ENCODE results near the gene ARG2. TPM values are rescaled to one million over a fixed set of nuclear protein-coding genes. Genes with fewer than 3 reads are reported as not detected.

The ARG2 gene
- total and polyA plus RNA-seq, 2 experiments from 2014 or later = 5.6 to 6.3 TPM

- no peak overlapping the region for H3K4me3 ChIP-seq
- no peak overlapping the region for H3K9ac ChIP-seq
- no peaks in the 10 kb centered on the region for H3K36me3 ChIP-seq (ENCODE audit: low read depth)
- no peak overlapping the region for H3K4me2 ChIP-seq (ENCODE audit: unreplicated experiment)
- no peaks in the 10 kb centered on the region for H3K9me2 ChIP-seq (ENCODE audit: insufficient read depth)
- 87 to 89% methylated on average over 5 of the region's 5 CpGs for WGBS, 2 experiments (ENCODE audit: low coverage in 1 of 2, low lambda C conversion rate in 2 of 2, missing lambda C conversion rate in 2 of 2)
- no peak for TF ChIP-seq EZH2 (IDR thresholded peaks at IDR 0.05; ENCODE audit: insufficient read depth, poor library complexity, severe bottlenecking)
- no peak for TF ChIP-seq EZH2phosphoT487 (IDR thresholded peaks at IDR 0.05; ENCODE audit: insufficient read depth, low read depth)
- no peaks in the 10 kb centered on the region for H4K20me1 ChIP-seq (ENCODE audit: insufficient read depth)
- H3K27ac ChIP-seq = no peak overlapping the region
- H3K27me3 ChIP-seq (replicated peaks; ENCODE audit: insufficient read depth) = no peaks in the 10 kb centered on the region
- no peaks in the 10 kb centered on the region for H3K79me2 ChIP-seq (ENCODE audit: insufficient read depth)
- DNase-seq = no peak
- no peaks in the 10 kb centered on the region for H3K9me3 ChIP-seq (ENCODE audit: low read depth)
- peaks cover 6% of the 10 kb centered on the region; the same call in 1 of the 2 replicates for H3K4me1 ChIP-seq (ENCODE audit: insufficient read depth)
- no peaks in the 10 kb centered on the region for H3F3A ChIP-seq (ENCODE audit: insufficient read depth)
- in situ Hi-C loops (cut with MboI) = no loop called here
- H2AFZ ChIP-seq = no peak overlapping the region
These were observed 13.9 kb downstream of the ARG2 start for GRCh38 chr14:67633451-67634147.

- peaks cover 6% of the 10 kb centered on the region; the same call in 1 of the 2 replicates for H3K4me1 ChIP-seq (ENCODE audit: insufficient read depth)
- H3F3A ChIP-seq (ENCODE audit: insufficient read depth) = no peaks in the 10 kb centered on the region
- no peaks in the 10 kb centered on the region for H3K79me2 ChIP-seq (ENCODE audit: insufficient read depth)
- in situ Hi-C loops (cut with MboI) = no loop called here
- H3K4me2 ChIP-seq (ENCODE audit: unreplicated experiment) = no peak overlapping the region
- H3K9ac ChIP-seq = no peak overlapping the region
- no peaks in the 10 kb centered on the region for H4K20me1 ChIP-seq (ENCODE audit: insufficient read depth)
- H3K9me3 ChIP-seq (ENCODE audit: low read depth) = no peaks in the 10 kb centered on the region
- no peaks in the 10 kb centered on the region for H3K27me3 ChIP-seq (replicated peaks; ENCODE audit: insufficient read depth)
- H2AFZ ChIP-seq = peak overlapping the region; percentile 42
- H3K9me2 ChIP-seq (ENCODE audit: insufficient read depth) = no peaks in the 10 kb centered on the region
- H3K4me3 ChIP-seq = no peak overlapping the region
- WGBS, 2 experiments (ENCODE audit: low coverage in 1 of 2, low lambda C conversion rate in 2 of 2, missing lambda C conversion rate in 2 of 2) = 70 to 79% methylated on average over 3 of the region's 3 CpGs
- no peak for TF ChIP-seq EZH2 (IDR thresholded peaks at IDR 0.05; ENCODE audit: insufficient read depth, poor library complexity, severe bottlenecking)
- no peak for TF ChIP-seq EZH2phosphoT487 (IDR thresholded peaks at IDR 0.05; ENCODE audit: insufficient read depth, low read depth)
- DNase-seq = peak; percentile 55
- peak overlapping the region; percentile 38 for H3K27ac ChIP-seq
- no peaks in the 10 kb centered on the region for H3K36me3 ChIP-seq (ENCODE audit: low read depth)
These were observed 16.7 kb downstream of the ARG2 start for GRCh38 chr14:67636361-67636919.

- Histone ChIP-seq H3K36me3 (ENCODE audit: low read depth) (no peaks in the 10 kb centered on the region), H3K9me2 (ENCODE audit: insufficient read depth) (no peaks in the 10 kb centered on the region), H3K27ac (no peak overlapping the region), H2AFZ (no peak overlapping the region), H3F3A (ENCODE audit: insufficient read depth) (no peaks in the 10 kb centered on the region), H3K27me3 (replicated peaks; ENCODE audit: insufficient read depth) (no peaks in the 10 kb centered on the region), H3K4me2 (ENCODE audit: unreplicated experiment) (no peak overlapping the region), H3K9ac (no peak overlapping the region), H3K79me2 (ENCODE audit: insufficient read depth) (no peaks in the 10 kb centered on the region), H3K4me1 (ENCODE audit: insufficient read depth) (peaks cover 6% of the 10 kb centered on the region; the same call in 1 of the 2 replicates), H3K9me3 (ENCODE audit: low read depth) (no peaks in the 10 kb centered on the region), H3K4me3 (no peak overlapping the region), H4K20me1 (ENCODE audit: insufficient read depth) (no peaks in the 10 kb centered on the region)
- WGBS, 2 experiments (ENCODE audit: low coverage in 1 of 2, low lambda C conversion rate in 2 of 2, missing lambda C conversion rate in 2 of 2) = 97 to 100% methylated on average over 3 of the region's 3 CpGs
- in situ Hi-C loops (cut with MboI) = no loop called here
- TF ChIP-seq EZH2 (IDR thresholded peaks at IDR 0.05; ENCODE audit: insufficient read depth, poor library complexity, severe bottlenecking) (no peak), EZH2phosphoT487 (IDR thresholded peaks at IDR 0.05; ENCODE audit: insufficient read depth, low read depth) (no peak)
- no peak for DNase-seq
These were observed 18.9 kb downstream of the ARG2 start for GRCh38 chr14:67638642-67639041.

GRCh38 chr14:67641480-67641879 lies 21.8 kb downstream of the ARG2 start:
- 95 to 97% methylated on average over 1 of the region's 1 CpG for WGBS, 2 experiments (ENCODE audit: low coverage in 1 of 2, low lambda C conversion rate in 2 of 2, missing lambda C conversion rate in 2 of 2)
- Histone ChIP-seq H3K9me2 (ENCODE audit: insufficient read depth) (no peaks in the 10 kb centered on the region), H3K9me3 (ENCODE audit: low read depth) (no peaks in the 10 kb centered on the region), H2AFZ (no peak overlapping the region), H3K4me1 (ENCODE audit: insufficient read depth) (peaks cover 2% of the 10 kb centered on the region; the same call in 1 of the 2 replicates), H3F3A (ENCODE audit: insufficient read depth) (no peaks in the 10 kb centered on the region), H3K36me3 (ENCODE audit: low read depth) (peaks cover 5% of the 10 kb centered on the region; the same call in 1 of the 2 replicates), H3K27ac (no peak overlapping the region), H3K4me2 (ENCODE audit: unreplicated experiment) (no peak overlapping the region), H3K27me3 (replicated peaks; ENCODE audit: insufficient read depth) (no peaks in the 10 kb centered on the region), H3K4me3 (no peak overlapping the region), H3K79me2 (ENCODE audit: insufficient read depth) (no peaks in the 10 kb centered on the region), H4K20me1 (ENCODE audit: insufficient read depth) (no peaks in the 10 kb centered on the region), H3K9ac (no peak overlapping the region)
- DNase-seq = no peak
- TF ChIP-seq EZH2phosphoT487 (IDR thresholded peaks at IDR 0.05; ENCODE audit: insufficient read depth, low read depth) (no peak), EZH2 (IDR thresholded peaks at IDR 0.05; ENCODE audit: insufficient read depth, poor library complexity, severe bottlenecking) (no peak)
- in situ Hi-C loops (cut with MboI) = no loop called here
